GM19463 (cell line): Measurements from ENCODE around the gene DPH2.

Source experiments
- ATAC-seq: cut with Tn5 transposase; IDR thresholded peaks from one replicate; pipeline ENCODE4 v1.9.1; 2021; ENCODE audit warnings: mild to moderate bottlenecking, moderate library complexity; ENCODE audit not compliant: unreplicated experiment

The DPH2 gene

DNA sequence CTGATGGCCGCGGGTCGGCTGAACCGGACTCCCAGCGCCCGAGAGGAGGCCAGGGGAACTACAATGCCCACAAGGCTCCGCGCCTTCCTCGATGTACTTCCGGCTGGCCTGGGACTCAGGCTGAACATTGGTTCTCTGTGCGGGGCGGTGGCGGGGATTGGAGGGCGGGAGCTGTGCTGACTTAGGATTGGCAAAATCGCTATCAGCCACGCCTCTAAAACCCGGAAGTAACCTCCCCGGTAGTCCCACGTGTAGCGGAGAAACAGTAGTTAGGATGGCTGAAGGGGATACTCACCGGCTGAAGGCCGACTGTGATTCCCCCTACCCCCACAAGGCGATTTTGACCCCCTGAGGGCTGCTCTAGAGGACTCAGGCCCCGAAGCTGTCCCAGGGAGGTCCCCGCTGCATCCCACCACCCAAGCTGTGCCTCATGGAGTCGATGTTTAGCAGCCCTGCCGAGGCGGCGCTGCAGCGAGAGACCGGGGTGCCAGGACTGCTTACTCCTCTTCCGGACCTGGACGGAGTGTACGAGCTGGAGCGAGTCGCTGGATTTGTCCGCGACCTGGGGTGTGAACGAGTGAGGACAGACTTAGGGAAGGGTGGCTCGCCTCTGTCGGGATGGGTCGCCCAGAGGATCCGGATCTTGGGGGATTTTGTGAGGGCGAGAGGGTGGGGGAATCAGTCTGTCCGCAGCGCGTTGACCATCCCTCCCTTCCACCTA, at the start of gene DPH2:
Gene DPH2 (plus strand): TSS at position 265 of the 721 bp plus-strand sequence. CDS start 166 bp downstream, at position 431.
- peak; percentile 91 for ATAC-seq

DNA sequence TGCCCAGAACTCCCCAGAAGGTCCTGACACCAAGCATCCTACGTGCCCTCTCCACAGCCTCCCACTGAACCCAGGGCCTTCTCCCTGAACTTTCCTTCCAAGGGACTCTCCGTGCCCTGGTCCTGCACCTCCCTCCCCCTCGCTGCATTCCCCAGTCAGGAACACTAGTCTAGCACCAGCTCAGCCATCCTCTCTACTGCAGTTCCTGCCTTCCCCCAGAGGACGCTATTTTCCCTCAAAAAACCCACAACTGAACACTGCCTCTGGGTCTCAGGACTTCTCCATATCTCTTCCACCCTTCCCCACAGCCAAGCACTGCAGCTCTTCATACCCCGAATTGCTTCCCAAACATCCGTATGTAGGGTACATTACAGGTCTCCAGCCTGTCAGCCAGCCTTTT, 48.8 kb upstream of the DPH2 start:
- no peak for ATAC-seq

GRCh38 chr1:43924516-43924915, 45.3 kb upstream of the DPH2 start:
- ATAC-seq = no peak

GRCh38 chr1:43925846-43926245, 44.0 kb upstream of the DPH2 start:
- ATAC-seq = no peak

DNA sequence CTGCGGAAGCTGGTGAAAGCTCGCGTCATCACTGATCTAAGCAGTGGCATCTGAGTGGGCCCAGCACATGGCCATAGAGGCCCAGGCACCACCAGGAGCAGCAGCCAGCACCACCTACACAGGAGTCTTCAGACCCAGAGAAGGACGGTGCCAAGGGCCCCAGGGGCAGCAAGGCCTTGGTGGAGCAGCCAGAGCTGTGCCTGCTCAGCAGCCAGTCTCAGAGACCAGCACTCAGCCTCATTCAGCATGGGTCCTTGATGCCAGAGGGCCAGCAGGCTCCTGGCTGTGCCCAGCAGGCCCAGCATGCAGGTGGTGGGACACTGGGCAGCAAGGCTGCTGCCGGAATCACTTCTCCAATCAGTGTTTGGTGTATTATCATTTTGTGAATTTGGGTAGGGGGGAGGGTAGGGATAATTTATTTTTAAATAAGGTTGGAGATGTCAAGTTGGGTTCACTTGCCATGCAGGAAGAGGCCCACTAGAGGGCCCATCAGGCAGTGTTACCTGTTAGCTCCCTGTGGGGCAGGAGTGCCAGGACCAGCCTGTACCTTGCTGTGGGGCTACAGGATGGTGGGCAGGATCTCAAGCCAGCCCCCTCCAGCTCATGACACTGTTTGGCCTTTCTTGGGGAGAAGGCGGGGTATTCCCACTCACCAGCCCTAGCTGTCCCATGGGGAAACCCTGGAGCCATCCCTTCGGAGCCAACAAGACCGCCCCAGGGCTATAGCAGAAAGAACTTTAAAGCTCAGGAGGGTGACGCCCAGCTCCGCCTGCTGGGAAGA, 39.5 kb upstream of the DPH2 start:
- no peak for ATAC-seq

DNA sequence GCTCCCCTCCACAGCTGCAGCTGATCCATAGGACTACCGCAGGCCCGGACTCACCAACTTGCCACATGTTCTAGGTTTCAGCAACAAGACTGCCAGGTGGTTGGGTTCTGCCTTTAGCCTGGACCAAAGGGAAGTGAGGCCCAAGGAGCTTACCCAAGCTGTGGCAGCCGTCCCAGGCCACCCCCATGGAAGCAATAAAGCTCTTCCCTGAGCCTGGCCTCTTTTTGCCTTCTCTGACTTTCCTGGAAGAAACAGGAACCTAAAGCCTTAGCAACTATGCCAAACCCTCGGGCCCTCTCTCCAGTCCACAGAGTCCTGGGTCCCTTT, 38.9 kb upstream of the DPH2 start:
- ATAC-seq = no peak

DNA sequence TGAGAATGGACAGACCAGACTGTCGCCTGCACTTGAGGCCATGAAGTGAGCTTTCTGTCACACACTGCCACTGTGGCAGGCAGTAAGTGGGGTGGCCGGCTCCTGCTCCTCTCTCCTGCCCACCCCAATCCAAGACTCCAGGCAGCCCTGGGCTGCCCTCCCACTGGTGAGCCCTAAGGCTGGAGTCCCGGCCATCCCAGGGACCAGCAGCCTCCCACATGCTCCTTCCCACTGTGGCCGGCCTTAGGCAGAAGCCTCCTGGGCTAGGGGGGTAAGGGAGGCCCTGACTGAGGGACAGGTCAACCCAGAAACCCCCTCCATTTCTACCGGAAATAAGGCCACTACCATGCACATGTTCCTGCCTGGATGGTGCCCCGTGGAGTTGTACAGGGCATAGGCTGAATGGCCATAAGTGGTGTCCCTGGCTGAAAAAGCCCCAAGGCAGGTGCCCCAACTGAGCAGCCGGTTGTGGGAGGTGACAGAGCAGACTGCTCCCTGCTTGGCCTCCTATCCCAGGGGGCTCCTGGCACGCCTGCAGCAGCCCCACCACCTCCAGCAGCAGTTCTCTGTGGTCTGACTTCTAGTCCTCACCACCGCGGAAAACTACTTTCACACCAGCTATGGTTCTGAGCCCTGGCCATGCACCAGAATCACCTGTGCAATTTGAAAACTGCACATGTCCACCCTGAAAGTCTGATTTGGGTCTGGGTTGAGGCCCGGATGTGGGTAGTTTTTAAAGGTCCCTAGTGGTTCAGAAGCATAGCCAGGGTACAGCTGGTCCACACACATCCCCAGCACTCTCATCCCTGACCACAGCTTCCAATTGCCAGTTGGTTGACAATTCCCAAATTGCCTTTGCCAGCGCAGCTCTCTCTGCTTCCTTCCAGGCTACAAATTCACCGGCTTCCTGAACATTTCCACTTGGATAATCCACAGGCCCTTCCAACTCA, 37.8 kb upstream of the DPH2 start:
- ATAC-seq = no peak

- ATAC-seq = no peak
Observed at GRCh38 chr1:43932786-43933385, 36.9 kb upstream of the DPH2 start.

DNA sequence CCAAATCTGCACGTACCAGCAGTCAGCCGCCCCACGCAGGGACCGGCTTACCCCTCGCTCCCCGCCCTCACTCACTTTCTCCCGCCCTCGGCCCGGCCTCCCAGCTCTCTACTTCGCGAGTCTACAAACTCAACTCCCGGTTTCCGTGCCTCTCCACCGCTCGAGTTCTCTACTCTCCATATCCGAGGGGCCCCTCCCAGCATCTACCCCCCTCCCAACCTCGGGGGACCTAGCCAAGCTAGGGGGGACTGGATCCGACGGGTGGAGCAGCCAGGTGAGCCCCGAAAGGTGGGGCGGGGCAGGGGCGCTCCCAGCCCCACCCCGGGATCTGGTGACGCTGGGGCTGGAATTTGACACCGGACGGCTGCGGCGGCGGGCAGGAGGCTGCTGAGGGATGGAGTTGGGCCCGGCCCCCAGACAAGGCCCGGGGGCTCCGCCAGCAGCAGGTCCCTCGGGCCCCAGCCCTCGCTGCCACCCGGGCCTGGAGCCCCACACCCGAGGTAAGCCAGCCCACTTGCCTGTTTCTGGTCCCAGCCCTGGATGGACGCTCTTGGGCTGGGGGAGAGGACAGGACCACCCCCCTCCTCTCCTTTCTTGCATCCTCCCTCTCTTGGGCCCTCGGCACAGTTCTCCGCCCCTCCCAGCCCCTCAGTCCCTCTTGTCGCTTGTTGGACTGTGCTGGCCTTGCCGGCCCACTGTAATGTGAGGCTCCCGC, 36.3 kb upstream of the DPH2 start, which contains the start of gene ARTN:
Gene ARTN (plus strand): TSS at position 416 of the 715 bp plus-strand sequence. CDS start 1,856 bp downstream, outside the sequence.
- no peak for ATAC-seq

DNA sequence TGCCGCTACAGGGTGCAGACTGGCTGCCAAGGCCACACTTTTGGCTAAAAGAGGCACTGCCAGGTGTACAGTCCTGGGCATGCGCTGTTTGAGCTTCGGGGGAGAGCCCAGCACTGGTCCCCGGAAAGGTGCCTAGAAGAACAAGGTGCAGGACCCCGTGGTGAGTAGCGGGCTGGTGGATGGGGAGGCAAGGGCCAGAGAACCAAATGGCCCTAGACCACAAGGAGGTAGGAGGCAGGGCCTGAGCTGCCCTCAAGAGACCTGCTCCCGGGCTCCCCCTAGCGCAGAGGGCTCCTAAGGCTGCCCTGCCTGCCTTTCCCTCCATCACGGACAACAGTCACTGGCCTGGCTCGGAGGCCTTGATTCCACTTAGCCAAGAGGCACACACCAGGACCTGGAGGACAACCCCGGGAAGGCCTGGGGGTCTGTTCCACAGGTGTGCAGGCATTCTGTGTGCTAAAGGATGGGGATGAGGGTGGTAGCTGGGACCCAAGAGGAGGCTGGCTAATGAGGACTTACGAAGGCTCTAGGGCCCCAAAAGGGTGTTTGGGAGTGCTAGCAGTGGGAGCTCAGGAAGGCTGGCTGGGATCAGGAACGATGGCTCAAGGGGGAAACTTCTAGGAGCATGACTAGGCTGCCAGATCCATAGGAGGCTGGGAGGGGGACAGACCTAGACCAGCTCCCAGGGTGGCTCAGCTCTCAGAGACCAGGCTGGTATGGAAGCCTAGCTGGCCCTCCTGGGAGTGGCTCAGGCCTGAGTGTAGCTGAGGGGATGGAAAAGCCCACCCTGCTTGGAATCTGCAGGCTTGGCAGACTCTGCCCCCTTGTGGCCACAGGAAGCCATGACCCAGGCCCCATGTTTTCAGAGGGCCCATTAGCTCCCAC, 35.5 kb upstream of the DPH2 start:
- no peak for ATAC-seq

- no peak for ATAC-seq
Observed at GRCh38 chr1:43934986-43935324, 34.9 kb upstream of the DPH2 start.

DNA sequence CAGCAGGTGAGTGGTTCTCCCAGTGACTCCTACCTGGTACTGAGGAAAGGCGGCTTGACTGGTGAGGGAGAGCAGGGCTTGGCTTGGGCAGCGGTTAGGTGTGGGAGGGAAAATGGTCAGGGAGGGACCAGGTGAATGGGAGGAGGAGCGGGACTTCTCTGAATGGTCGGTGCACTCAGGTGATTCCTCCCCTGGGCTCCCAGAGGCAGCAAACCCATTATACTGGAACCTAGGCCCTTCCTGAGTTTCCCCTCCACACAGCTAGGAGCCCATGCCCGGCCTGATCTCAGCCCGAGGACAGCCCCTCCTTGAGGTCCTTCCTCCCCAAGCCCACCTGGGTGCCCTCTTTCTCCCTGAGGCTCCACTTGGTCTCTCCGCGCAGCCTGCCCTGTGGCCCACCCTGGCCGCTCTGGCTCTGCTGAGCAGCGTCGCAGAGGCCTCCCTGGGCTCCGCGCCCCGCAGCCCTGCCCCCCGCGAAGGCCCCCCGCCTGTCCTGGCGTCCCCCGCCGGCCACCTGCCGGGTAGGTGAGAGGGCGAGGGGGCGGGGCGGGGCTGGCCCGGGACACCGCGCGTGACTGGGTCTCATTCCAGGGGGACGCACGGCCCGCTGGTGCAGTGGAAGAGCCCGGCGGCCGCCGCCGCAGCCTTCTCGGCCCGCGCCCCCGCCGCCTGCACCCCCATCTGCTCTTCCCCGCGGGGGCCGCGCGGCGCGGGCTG, 33.9 kb upstream of the DPH2 start:
- no peak for ATAC-seq

GRCh38 chr1:43936431-43937151, 33.2 kb upstream of the DPH2 start:
- ATAC-seq = no peak

GRCh38 chr1:43937179-43937865, 32.5 kb upstream of the DPH2 start:
- no peak for ATAC-seq

GRCh38 chr1:43938383-43938782, 31.4 kb upstream of the DPH2 start:
- no peak for ATAC-seq

GRCh38 chr1:43938892-43939587, 30.8 kb upstream of the DPH2 start:
- no peak for ATAC-seq

GRCh38 chr1:43942411-43942810, 27.4 kb upstream of the DPH2 start:
- ATAC-seq = no peak
